Brain microvascular endothelial cell (primary cell): ENCODE measurements around the gene CTBP2.

Experiments
- DNase-seq: peaks from one replicate; pipeline ENCODE4 v3.0.0-alpha.2; 2020
- H3K27ac ChIP-seq: fragments of 250-450 bp; sonication (Bioruptor Pico); 2 replicates; pipeline ENCODE4 v1.5.1; 2020; ENCODE audit warnings: mild to moderate bottlenecking, moderate library complexity
- H3K27me3 ChIP-seq: fragments of 250-450 bp; sonication (Bioruptor Pico); replicated peaks from 2 replicates; pipeline ENCODE4 v1.5.1; 2020; ENCODE audit warnings: mild to moderate bottlenecking
- H3K36me3 ChIP-seq: fragments of 250-450 bp; sonication (Bioruptor Pico); replicated peaks from 2 replicates; pipeline ENCODE4 v1.5.1; 2020; ENCODE audit warnings: mild to moderate bottlenecking
- H3K4me3 ChIP-seq: 2 replicates; pipeline ENCODE4 v1.5.1; 2011; ENCODE audit warnings: low read depth, mild to moderate bottlenecking, control low read depth, low read length, moderate library complexity
- in situ Hi-C: cut with HindIII; loops from 2 replicates; pipeline ENCODE4 v1.10.0; 2017; ENCODE audit warnings: low sequenced_read_pairs, low pct_ligation_motif_present
- TF ChIP-seq, protein P1 (sequence below): IDR thresholded peaks from 2 replicates; pipeline ENCODE4 v1.5.1; 2011; ENCODE audit warnings: low read depth, mild to moderate bottlenecking, moderate library complexity, low read length, control low read depth, inconsistent platforms; ENCODE audit errors: missing control alignments

Gene CTBP2

DNA sequence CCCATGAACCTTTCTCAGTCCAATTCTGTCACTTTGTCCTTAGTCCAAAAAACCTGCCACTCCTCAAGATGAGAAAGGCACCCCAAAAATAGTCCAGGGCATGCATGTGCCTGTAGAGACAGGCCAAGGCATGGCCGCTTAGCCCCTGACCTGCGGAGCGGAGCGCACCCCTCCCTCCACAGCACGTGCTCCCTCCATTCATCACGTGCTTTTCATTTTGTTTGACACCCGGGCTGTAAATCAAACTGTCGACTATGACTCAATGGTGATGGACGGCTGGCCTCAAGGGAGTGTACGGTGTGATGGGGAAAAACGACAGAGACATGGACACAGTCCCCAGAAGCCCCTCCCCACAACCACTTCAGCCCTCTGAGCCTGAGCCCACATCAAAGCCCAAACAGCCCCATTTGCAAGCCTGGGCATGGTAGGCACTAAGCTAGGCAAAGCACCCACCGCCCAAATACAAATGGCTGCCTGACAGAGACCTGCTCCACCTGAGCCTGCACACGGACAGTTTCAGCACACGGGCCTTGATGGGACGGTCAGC, 127.8 kb downstream of the CTBP2 start:
- no peak for DNase-seq
- Histone ChIP-seq H3K4me3 (no peak overlapping the region), H3K36me3 (no peaks in the 10 kb centered on the region), H3K27ac (no peak overlapping the region), H3K27me3 (no peaks in the 10 kb centered on the region)
- TF ChIP-seq, protein P1, sequence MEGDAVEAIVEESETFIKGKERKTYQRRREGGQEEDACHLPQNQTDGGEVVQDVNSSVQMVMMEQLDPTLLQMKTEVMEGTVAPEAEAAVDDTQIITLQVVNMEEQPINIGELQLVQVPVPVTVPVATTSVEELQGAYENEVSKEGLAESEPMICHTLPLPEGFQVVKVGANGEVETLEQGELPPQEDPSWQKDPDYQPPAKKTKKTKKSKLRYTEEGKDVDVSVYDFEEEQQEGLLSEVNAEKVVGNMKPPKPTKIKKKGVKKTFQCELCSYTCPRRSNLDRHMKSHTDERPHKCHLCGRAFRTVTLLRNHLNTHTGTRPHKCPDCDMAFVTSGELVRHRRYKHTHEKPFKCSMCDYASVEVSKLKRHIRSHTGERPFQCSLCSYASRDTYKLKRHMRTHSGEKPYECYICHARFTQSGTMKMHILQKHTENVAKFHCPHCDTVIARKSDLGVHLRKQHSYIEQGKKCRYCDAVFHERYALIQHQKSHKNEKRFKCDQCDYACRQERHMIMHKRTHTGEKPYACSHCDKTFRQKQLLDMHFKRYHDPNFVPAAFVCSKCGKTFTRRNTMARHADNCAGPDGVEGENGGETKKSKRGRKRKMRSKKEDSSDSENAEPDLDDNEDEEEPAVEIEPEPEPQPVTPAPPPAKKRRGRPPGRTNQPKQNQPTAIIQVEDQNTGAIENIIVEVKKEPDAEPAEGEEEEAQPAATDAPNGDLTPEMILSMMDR: no peak
- in situ Hi-C loops: no loop called here

DNA sequence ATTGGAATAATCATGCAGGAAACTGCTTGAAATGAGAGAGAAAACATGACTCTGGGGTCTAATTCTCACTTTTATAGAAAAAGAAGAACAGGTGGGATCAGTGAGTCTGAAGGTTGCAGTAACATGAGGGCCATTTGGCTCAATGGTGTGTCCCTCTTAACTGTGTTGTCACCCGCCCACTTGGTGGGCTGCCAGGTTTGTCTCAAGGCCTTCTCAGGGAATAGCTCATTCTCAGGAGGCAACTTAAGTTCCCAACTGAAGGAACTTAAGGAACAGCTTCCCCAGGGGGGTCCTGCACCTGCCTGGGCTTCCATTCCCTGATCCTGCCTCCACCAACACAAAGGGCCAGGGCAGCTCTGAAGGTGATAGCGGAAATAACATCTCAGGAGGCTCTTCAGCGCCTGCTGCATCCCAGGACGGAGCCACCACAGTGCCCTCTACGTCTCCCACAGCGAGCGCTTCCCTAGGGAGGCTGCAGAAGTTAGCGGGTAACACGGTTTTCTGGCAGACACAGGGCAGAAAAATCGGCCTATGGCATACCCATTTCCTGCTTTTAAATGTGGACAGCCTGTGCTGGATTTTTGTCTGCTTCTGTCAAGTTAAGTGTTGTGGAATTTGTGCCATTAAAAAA, 129.7 kb downstream of the CTBP2 start:
- TF ChIP-seq, protein P1: no peak
- DNase-seq: no peak
- Histone ChIP-seq H3K4me3 (no peak overlapping the region), H3K27ac (no peak overlapping the region), H3K36me3 (no peaks in the 10 kb centered on the region), H3K27me3 (no peaks in the 10 kb centered on the region)
- in situ Hi-C loops: no loop called here

DNA sequence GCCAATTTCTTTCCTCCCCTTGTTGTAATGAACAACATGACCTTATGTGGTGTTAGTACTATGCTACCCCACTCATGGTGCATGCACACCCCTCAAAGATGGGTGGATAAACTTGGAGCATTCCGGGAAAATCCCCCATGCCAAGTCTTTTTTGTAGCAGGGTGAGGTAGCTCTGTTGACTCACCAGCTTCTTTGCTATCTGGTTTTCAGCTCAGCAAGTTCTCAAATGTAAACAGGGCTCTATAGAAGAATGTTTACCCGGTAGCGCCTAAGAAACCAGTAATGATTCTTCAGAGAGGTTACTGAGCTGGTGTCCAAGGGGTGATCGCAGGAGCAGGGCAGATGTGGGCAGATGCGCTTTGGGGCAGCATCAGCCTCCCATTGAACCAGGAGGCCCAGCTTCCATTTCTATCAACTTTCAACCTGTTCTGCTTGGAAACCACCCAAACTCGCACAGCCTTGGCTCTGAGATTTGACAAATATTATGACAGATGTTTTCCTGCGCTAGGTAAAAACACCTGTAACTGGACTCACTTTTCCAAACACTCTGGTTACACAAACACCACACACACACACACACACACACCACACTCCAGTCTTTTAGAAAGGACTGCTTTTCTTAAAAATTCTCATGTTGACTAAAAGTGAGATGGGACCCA, 130.7 kb downstream of the CTBP2 start:
- H3K4me3 ChIP-seq: no peak overlapping the region
- in situ Hi-C loops: no loop called here
- no peaks in the 10 kb centered on the region for H3K36me3 ChIP-seq
- DNase-seq: no peak
- H3K27me3 ChIP-seq: no peaks in the 10 kb centered on the region
- no peak overlapping the region for H3K27ac ChIP-seq
- TF ChIP-seq, protein P1: no peak

DNA sequence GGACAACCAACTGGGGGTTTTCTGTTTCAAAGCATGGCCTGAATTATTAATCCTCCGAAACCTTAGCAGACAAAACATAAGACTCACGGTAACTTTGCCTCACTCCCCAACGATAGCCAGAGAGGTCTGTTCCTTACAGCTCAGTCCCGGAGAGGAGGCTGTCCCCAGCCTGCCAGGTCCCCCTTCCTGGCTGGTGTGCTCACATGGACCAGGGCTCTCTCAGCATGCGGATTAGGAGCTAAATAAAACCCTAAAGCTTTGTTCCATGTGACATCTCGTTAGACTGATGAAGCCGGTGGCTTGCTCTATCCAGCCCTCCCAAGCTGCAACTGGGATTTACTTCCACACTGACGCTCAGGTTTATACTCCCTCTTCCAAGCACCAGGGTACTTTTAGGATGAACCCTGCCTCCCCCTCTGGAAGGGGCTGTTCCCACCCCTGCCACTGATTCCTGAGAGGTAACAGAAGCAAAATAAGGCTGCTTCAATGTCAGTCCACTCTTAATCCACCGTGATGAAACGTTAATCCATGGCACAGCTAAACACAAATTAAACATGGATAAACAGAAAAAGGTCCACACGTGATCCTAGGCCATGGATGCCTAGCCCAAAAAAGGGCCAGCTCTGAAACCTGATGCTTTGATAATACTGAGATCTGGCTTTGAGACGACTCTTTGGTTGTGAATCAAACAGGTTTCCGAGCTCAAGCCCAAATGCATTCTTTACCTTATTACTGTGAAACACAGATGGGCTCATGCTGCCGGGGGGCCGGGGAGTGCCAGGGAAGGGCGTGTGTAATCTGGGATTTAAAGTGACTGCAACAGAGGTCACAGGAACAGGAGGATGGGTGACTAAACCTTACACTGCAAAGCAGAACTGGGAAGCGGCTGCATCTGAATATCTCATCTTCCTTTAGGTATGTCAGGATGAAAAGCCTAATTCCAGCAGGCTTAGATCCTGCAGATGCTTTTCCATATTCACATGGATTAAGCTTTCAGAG, 132.2 kb downstream of the CTBP2 start:
- TF ChIP-seq, protein P1: no peak
- no peak overlapping the region for H3K4me3 ChIP-seq
- H3K27me3 ChIP-seq: no peaks in the 10 kb centered on the region
- in situ Hi-C loops: no loop called here
- H3K27ac ChIP-seq: no peak overlapping the region
- DNase-seq: no peak
- no peaks in the 10 kb centered on the region for H3K36me3 ChIP-seq

DNA sequence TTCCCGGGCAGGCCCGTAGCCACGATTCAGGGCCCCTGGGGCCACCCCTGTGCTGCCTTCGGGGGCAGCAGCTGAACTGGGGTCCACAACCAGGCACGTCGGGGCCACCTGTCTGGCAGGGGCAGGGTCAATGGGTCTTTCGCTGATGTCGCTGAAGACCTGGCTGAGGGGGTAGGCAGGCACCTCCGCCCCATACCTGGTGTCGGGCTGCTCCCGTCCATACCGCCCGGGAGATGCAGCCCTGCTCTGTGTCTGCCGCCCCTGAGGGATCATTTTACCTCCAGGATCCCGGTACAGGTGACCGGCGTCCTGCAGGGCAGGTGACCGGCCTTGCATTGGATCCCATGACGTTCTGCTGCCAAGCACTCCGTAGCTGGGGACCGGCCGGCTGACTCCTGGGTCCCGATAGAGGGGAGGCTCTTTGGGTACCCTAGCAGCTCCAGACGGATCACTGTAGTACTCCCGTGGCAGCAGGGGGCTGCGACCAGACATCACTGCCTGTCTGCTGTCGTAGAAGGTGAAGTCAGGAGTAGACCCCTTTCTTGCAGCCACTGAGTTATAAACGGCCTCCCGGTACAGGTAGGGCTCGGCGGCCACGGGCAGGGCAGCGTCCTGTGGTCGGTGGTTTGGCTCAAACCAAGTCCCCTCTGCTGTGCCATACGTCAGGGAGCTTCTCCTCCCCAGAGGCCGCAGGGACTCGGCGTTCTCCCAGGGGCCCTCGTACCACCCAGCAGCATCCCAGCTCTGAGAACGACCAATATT, 133.2 kb downstream of the CTBP2 start:
- Histone ChIP-seq H3K27ac (no peak overlapping the region), H3K36me3 (no peaks in the 10 kb centered on the region), H3K4me3 (no peak overlapping the region), H3K27me3 (no peaks in the 10 kb centered on the region)
- TF ChIP-seq, protein P1: no peak
- no peak for DNase-seq
- in situ Hi-C loops: no loop called here
